Measurements from ENCODE around the gene ENOX1. TPM values are rescaled to one million over a fixed set of nuclear protein-coding genes. Genes with fewer than 3 reads are reported as not detected.

ENOX1 gene
- polyA plus RNA-seq, 2 of the 4 experiments (the other 2 are of a cell fraction) = 0.28 to 0.41 TPM

DNA sequence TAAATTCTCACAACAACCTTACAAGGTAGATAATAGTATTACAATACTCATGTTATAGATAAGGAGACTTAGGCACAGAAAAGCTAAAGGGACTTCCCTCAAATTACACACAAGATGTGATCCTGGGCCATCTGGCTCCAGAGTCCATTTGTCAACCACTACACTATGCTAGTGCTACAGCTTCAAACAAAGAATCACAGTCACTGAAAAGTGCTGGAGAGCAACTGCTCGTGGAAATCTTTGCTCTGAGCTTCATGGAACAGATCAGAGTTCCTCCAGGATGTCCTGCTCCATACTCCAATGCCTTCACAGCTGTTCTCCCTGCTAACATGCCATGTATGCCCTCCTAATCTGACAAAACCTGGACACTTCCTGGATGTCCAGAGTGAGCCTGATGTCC, 271.2 kb downstream of the ENOX1 start:
- no peak for ATAC-seq
- no peak overlapping the region for H3K27ac ChIP-seq
- TF ChIP-seq JUN (IDR thresholded peaks at IDR 0.05) (no peak), NR3C1 (IDR thresholded peaks at IDR 0.05) (no peak), CHD4 (IDR thresholded peaks at IDR 0.05; ENCODE audit: borderline replicate concordance) (no peak), TP53 (CRISPR knock-in tag; IDR thresholded peaks at IDR 0.05) (no peak), CHD2 (IDR thresholded peaks at IDR 0.05; ENCODE audit: low read length, partially characterized antibody) (no peak), GATA3 (IDR thresholded peaks at IDR 0.05; ENCODE audit: borderline replicate concordance) (no peak), TFCP2L1 (CRISPR knock-in tag; IDR thresholded peaks at IDR 0.05) (no peak), ZC3H11A (IDR thresholded peaks at IDR 0.05) (no peak), CEBPB (IDR thresholded peaks at IDR 0.05) (no peak), SMC3 (IDR thresholded peaks at IDR 0.05) (no peak), HOXB5 (CRISPR knock-in tag; IDR thresholded peaks at IDR 0.05) (no peak), KDM5A (IDR thresholded peaks at IDR 0.05) (no peak), POLR2AphosphoS2 (conservative IDR thresholded peaks at IDR 0.05; ENCODE audit: low read length) (no peak), FOSL2 (IDR thresholded peaks at IDR 0.05) (no peak), FOSL2 (CRISPR knock-in tag; IDR thresholded peaks at IDR 0.05) (no peak), MAFK (IDR thresholded peaks at IDR 0.05; ENCODE audit: partially characterized antibody) (no peak)
- TF ChIP-seq, protein P1, sequence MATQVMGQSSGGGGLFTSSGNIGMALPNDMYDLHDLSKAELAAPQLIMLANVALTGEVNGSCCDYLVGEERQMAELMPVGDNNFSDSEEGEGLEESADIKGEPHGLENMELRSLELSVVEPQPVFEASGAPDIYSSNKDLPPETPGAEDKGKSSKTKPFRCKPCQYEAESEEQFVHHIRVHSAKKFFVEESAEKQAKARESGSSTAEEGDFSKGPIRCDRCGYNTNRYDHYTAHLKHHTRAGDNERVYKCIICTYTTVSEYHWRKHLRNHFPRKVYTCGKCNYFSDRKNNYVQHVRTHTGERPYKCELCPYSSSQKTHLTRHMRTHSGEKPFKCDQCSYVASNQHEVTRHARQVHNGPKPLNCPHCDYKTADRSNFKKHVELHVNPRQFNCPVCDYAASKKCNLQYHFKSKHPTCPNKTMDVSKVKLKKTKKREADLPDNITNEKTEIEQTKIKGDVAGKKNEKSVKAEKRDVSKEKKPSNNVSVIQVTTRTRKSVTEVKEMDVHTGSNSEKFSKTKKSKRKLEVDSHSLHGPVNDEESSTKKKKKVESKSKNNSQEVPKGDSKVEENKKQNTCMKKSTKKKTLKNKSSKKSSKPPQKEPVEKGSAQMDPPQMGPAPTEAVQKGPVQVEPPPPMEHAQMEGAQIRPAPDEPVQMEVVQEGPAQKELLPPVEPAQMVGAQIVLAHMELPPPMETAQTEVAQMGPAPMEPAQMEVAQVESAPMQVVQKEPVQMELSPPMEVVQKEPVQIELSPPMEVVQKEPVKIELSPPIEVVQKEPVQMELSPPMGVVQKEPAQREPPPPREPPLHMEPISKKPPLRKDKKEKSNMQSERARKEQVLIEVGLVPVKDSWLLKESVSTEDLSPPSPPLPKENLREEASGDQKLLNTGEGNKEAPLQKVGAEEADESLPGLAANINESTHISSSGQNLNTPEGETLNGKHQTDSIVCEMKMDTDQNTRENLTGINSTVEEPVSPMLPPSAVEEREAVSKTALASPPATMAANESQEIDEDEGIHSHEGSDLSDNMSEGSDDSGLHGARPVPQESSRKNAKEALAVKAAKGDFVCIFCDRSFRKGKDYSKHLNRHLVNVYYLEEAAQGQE (IDR thresholded peaks at IDR 0.05) = no peak
- TF ChIP-seq, protein P2, sequence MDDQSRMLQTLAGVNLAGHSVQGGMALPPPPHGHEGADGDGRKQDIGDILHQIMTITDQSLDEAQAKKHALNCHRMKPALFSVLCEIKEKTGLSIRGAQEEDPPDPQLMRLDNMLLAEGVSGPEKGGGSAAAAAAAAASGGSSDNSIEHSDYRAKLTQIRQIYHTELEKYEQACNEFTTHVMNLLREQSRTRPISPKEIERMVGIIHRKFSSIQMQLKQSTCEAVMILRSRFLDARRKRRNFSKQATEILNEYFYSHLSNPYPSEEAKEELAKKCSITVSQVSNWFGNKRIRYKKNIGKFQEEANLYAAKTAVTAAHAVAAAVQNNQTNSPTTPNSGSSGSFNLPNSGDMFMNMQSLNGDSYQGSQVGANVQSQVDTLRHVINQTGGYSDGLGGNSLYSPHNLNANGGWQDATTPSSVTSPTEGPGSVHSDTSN (IDR thresholded peaks at IDR 0.05) = no peak
- H3K4me2 ChIP-seq = no peak overlapping the region
- CTCF ChIA-PET = no interaction called here
- H3K4me3 ChIP-seq = no peak overlapping the region
- no peak for DNase-seq (ENCODE audit: low read depth in 1 of 2, low spot score in 1 of 2)
- no peak for FAIRE-seq
- 0% methylated on average over 1 of the region's 1 CpG for WGBS (ENCODE audit: missing lambda C conversion rate)
- POLR2A ChIA-PET = no interaction called here
- H3K9me3 ChIP-seq = no peaks in the 10 kb centered on the region
- no peaks in the 10 kb centered on the region for H3K4me1 ChIP-seq

DNA sequence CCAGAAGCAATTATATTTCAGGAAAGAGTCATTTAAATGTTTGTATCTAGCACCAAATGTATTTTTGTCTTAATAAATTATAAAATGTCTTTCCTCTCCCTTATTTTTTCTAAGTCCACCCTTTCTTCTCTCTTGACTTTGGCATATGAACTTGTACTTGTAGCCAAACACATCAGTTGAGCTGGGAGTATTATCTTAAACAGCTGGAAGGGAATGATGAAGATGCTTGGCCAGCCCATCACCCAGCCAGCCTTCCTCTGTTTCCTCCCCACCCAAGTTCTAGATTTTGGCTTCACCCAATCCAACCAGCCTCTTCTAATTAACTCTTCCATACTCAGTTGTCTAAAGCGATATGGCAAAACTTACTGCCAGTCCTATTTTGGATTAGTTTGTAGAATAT, 272.5 kb downstream of the ENOX1 start:
- WGBS (ENCODE audit: missing lambda C conversion rate) = 87% methylated on average over 1 of the region's 1 CpG
- TF ChIP-seq, protein P3, sequence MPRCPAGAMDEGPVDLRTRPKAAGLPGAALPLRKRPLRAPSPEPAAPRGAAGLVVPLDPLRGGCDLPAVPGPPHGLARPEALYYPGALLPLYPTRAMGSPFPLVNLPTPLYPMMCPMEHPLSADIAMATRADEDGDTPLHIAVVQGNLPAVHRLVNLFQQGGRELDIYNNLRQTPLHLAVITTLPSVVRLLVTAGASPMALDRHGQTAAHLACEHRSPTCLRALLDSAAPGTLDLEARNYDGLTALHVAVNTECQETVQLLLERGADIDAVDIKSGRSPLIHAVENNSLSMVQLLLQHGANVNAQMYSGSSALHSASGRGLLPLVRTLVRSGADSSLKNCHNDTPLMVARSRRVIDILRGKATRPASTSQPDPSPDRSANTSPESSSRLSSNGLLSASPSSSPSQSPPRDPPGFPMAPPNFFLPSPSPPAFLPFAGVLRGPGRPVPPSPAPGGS (IDR thresholded peaks at IDR 0.05) = no peak
- no peak for TF ChIP-seq JUNB (IDR thresholded peaks at IDR 0.05)
- no peak for TF ChIP-seq MYC (IDR thresholded peaks at IDR 0.05; ENCODE audit: borderline replicate concordance, low read length)
- TF ChIP-seq, protein P4, sequence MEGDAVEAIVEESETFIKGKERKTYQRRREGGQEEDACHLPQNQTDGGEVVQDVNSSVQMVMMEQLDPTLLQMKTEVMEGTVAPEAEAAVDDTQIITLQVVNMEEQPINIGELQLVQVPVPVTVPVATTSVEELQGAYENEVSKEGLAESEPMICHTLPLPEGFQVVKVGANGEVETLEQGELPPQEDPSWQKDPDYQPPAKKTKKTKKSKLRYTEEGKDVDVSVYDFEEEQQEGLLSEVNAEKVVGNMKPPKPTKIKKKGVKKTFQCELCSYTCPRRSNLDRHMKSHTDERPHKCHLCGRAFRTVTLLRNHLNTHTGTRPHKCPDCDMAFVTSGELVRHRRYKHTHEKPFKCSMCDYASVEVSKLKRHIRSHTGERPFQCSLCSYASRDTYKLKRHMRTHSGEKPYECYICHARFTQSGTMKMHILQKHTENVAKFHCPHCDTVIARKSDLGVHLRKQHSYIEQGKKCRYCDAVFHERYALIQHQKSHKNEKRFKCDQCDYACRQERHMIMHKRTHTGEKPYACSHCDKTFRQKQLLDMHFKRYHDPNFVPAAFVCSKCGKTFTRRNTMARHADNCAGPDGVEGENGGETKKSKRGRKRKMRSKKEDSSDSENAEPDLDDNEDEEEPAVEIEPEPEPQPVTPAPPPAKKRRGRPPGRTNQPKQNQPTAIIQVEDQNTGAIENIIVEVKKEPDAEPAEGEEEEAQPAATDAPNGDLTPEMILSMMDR (IDR thresholded peaks at IDR 0.05) = no peak
- no peak for TF ChIP-seq HEYL (CRISPR knock-in tag; IDR thresholded peaks at IDR 0.05)
- TF ChIP-seq POLR2AphosphoS2 (conservative IDR thresholded peaks at IDR 0.05; ENCODE audit: low read length) = no peak
- no peak for TF ChIP-seq CHD2 (IDR thresholded peaks at IDR 0.05; ENCODE audit: low read length, partially characterized antibody)
- TF ChIP-seq ESRRA (IDR thresholded peaks at IDR 0.05; ENCODE audit: borderline replicate concordance, low read length) = no peak
- TF ChIP-seq HOXB5 (CRISPR knock-in tag; IDR thresholded peaks at IDR 0.05) = no peak
- no peak for TF ChIP-seq CBX8 (IDR thresholded peaks at IDR 0.05)
- Histone ChIP-seq H3K4me2 (no peak overlapping the region), H3K27ac (no peak overlapping the region), H3K9me3 (no peaks in the 10 kb centered on the region), H3K4me1 (no peaks in the 10 kb centered on the region), H3K4me3 (no peak overlapping the region)
- ChIA-PET CTCF (no interaction called here), POLR2A (no interaction called here)
- no peak for DNase-seq (ENCODE audit: low read depth in 1 of 2, low spot score in 1 of 2)
- no peak for FAIRE-seq
- no peak for ATAC-seq
